IMR-90 (cell line): Measurements from ENCODE around the gene RABGGTB.
"Not testable (repeated sequence)": the region's sequence is repeated elsewhere in the genome, so short reads cannot be mapped to it uniquely, and the experiment has no call there.

Experiments
- BHLHE40 ChIP-seq: fragments of 150-350 bp; IDR thresholded peaks from 2 replicates; pipeline ENCODE4 v1.6.1; 2016; ENCODE audit warnings: mild to moderate bottlenecking, low read depth, low read length
- CEBPB ChIP-seq: IDR thresholded peaks from 2 replicates; pipeline ENCODE4 v1.6.1; 2012; ENCODE audit warnings: low read depth, low read length, improper control_type of control experiment
- MAZ ChIP-seq: IDR thresholded peaks from 2 replicates; pipeline ENCODE4 v1.6.1; 2012; ENCODE audit warnings: low read depth, mild to moderate bottlenecking, low read length, improper control_type of control experiment, moderate library complexity, borderline replicate concordance
- MXI1 ChIP-seq: IDR thresholded peaks from 2 replicates; pipeline ENCODE4 v1.6.1; 2012; ENCODE audit warnings: low read depth, mild to moderate bottlenecking, low read length, moderate library complexity, borderline replicate concordance
- NFE2L2 ChIP-seq: fragments of 150-350 bp; IDR thresholded peaks from 2 replicates; pipeline ENCODE4 v1.6.1; 2016; ENCODE audit warnings: low read depth, mild to moderate bottlenecking, low read length
- POLR2A ChIP-seq: IDR thresholded peaks from 2 replicates; pipeline ENCODE4 v1.6.1; 2012; ENCODE audit warnings: mild to moderate bottlenecking, low read depth, low read length
- RCOR1 ChIP-seq: IDR thresholded peaks from 2 replicates; pipeline ENCODE4 v1.6.1; 2012; ENCODE audit warnings: mild to moderate bottlenecking, low read length, improper control_type of control experiment; ENCODE audit not compliant: insufficient replicate concordance
- SMC3 ChIP-seq: fragments of 150-350 bp; IDR thresholded peaks from 2 replicates; pipeline ENCODE4 v1.6.1; 2016; ENCODE audit warnings: low read depth, mild to moderate bottlenecking, antibody characterized with exemption, low read length, moderate library complexity
- TF ChIP-seq, protein P1 (sequence below): conservative IDR thresholded peaks from 2 replicates; pipeline ENCODE4 v1.5.1; 2012; ENCODE audit warnings: mild to moderate bottlenecking, low read depth, low read length, improper control_type of control experiment
- TF ChIP-seq, protein P2 (sequence below): fragments of 150-350 bp; IDR thresholded peaks from 2 replicates; pipeline ENCODE4 v1.6.1; 2017; ENCODE audit warnings: mild to moderate bottlenecking, antibody characterized with exemption, low read length, low read depth

DNA sequence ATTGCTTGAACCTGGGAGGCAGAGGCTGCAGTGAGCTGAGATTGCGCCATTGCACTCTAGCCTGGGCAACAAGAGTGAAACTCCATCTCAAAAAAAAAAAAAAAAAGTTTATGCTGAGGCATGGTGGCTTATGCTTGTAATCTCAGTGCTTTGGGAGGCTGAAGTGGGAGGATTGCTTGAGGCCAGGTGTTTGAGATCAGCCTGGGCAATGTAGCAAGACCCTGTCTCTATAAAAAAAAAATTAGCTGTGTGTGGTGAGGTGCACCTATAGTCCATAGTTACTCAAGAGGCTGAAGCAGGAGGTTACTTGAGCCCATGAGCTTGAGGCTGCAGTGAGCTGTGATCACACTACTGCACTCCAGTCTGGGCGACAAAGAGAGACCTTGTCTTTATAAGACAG lies 15.4 kb downstream of the RABGGTB start:
- TF ChIP-seq, protein P1, sequence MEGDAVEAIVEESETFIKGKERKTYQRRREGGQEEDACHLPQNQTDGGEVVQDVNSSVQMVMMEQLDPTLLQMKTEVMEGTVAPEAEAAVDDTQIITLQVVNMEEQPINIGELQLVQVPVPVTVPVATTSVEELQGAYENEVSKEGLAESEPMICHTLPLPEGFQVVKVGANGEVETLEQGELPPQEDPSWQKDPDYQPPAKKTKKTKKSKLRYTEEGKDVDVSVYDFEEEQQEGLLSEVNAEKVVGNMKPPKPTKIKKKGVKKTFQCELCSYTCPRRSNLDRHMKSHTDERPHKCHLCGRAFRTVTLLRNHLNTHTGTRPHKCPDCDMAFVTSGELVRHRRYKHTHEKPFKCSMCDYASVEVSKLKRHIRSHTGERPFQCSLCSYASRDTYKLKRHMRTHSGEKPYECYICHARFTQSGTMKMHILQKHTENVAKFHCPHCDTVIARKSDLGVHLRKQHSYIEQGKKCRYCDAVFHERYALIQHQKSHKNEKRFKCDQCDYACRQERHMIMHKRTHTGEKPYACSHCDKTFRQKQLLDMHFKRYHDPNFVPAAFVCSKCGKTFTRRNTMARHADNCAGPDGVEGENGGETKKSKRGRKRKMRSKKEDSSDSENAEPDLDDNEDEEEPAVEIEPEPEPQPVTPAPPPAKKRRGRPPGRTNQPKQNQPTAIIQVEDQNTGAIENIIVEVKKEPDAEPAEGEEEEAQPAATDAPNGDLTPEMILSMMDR = not testable (repeated sequence)
- not testable (repeated sequence) for TF ChIP-seq POLR2A, MXI1, RCOR1, NFE2L2, CEBPB, SMC3, BHLHE40, MAZ
- TF ChIP-seq, protein P2, sequence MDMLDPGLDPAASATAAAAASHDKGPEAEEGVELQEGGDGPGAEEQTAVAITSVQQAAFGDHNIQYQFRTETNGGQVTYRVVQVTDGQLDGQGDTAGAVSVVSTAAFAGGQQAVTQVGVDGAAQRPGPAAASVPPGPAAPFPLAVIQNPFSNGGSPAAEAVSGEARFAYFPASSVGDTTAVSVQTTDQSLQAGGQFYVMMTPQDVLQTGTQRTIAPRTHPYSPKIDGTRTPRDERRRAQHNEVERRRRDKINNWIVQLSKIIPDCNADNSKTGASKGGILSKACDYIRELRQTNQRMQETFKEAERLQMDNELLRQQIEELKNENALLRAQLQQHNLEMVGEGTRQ = not testable (repeated sequence)
